IMR-90 (cell line): ENCODE measurements around the gene KANSL3.

Experiments used
- CTCF ChIP-seq: conservative IDR thresholded peaks from 2 replicates; pipeline ENCODE4 v1.5.1; 2012; ENCODE audit warnings: mild to moderate bottlenecking, low read depth, low read length, improper control_type of control experiment
- FOS ChIP-seq: fragments of 150-350 bp; IDR thresholded peaks from 2 replicates; pipeline ENCODE4 v1.6.1; 2016; ENCODE audit warnings: low read depth, low read length
- MAZ ChIP-seq: IDR thresholded peaks from 2 replicates; pipeline ENCODE4 v1.6.1; 2012; ENCODE audit warnings: low read depth, mild to moderate bottlenecking, low read length, improper control_type of control experiment, moderate library complexity, borderline replicate concordance
- POLR2A ChIP-seq: IDR thresholded peaks from 2 replicates; pipeline ENCODE4 v1.6.1; 2012; ENCODE audit warnings: mild to moderate bottlenecking, low read depth, low read length
- RAD21 ChIP-seq: IDR thresholded peaks from 2 replicates; pipeline ENCODE4 v1.6.1; 2012; ENCODE audit warnings: low read length, improper control_type of control experiment
- SMC3 ChIP-seq: fragments of 150-350 bp; IDR thresholded peaks from 2 replicates; pipeline ENCODE4 v1.6.1; 2016; ENCODE audit warnings: low read depth, mild to moderate bottlenecking, antibody characterized with exemption, low read length, moderate library complexity

- TF ChIP-seq POLR2A, result no peak
- TF ChIP-seq CTCF, result no peak
- no peak for TF ChIP-seq RAD21
- TF ChIP-seq MAZ, result no peak
- no peak for TF ChIP-seq SMC3
- no peak for TF ChIP-seq FOS
These were observed 46.6 kb downstream of the KANSL3 start for GRCh38 chr2:96591494-96591893.
